H54 (cell line): ENCODE measurements around the gene EME2.

Source experiments
- DNase-seq: peaks from one replicate; pipeline ENCODE4 v3.0.0; 2011; ENCODE audit warnings: low spot score, mixed read lengths; ENCODE audit not compliant: insufficient read length
- FAIRE-seq: peaks from 3 replicates; lab custom pipeline; 2011; peaks lifted over from hg19 to GRCh38; lab: Jason Lieb, UNC
- POLR2A ChIP-seq: IDR thresholded peaks from 2 replicates; pipeline ENCODE4 v1.6.1; 2011; ENCODE audit warnings: low read depth, mild to moderate bottlenecking, low read length

EME2 gene

DNA sequence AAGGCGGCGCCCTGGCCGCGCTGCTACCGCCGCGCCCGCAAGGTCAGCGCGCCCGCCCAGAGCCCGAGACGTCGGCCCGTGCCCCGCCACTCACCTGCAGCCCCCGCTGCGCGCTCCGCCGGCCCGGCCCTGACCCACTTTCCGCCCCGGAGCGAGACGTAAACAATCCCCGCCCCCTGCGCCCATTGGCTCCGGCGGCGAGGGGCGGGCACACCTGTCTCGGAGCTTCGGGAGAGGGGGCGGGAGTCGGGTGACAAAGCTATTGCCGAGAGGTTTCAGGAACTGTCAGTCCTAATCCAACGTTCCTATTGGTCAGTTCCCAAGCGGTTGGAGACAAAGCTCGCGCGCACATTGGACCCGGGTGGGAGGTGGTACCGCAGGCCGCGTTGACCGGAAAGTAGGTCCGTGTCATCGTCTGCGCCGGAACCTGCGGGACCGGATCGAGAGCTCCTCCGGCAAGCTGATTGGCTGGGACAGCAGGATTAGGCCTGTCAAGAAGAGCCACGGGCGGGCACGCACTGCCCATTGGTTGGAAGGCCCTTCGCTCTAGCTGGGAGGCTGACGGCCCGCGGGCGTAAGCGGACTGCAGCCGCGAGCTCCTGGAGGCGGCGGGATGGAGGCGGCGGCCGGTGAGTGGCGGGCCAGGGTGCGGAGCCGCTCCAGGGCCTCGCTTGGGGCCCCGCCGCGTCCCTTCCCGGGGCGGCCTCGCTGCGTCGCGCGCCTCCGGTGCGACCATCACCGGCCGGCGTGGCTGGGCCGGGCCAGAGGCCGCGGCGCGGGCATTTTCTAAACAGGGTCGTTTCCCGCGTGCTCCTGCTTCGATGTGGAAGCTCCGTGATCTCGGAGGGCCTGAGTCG is 10.0 kb downstream of the EME2 start, which contains the start of the genes NUBP2 and SPSB3:
TSS of gene NUBP2 (plus strand) at position 553 of the 857 bp plus-strand sequence. CDS start at position 614, 61 bp downstream.
TSS of gene SPSB3 (minus strand) at position 164 of the 857 bp plus-strand sequence. CDS start 1,088 bp downstream, outside the sequence.
- TF ChIP-seq POLR2A = peak; percentile 78
- DNase-seq = peak; percentile 100
- FAIRE-seq = peak; percentile 97

DNA sequence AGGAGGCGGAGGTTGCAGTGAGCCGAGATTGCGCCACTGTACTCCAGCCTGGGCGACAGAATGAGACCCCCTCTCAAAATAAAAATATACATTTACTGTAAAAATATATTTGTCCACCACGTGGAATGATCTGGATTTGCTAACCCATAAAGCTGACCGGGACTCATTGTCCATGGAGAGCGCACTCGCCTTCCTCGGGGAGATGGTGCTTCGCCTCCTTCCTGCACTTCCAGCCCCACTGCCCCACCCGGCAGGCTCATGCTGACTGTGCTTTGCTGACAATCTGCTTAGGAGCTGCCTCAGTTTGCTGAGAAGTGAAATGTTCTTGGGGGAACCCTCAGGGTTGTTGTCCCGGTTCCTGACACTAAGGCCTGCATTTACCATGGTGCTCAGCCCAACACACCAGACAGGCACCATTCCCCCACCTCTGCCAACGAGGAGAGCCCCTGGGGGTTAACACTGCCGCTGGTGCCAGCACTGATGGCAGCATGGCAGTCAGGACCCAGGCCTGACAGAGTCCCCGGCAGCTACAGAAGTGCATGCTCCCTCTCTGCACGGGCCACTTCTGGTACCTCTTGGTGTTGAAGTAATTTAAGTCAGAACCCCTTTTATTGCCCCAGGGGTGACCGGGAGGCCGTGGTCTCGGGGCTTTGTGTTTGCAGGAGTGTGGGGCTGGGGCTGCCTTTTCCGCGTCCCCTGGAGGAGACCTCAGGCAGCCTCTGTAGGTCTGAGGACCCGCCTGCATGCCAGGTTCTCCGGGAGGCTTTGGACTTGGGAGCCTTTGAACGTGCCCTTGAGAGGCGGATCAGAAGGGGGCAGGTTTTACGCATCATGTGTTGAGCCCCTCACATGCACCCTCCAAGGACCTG is 12.6 kb downstream of the EME2 start:
- FAIRE-seq (no peak), DNase-seq (no peak)
- TF ChIP-seq POLR2A = no peak

DNA sequence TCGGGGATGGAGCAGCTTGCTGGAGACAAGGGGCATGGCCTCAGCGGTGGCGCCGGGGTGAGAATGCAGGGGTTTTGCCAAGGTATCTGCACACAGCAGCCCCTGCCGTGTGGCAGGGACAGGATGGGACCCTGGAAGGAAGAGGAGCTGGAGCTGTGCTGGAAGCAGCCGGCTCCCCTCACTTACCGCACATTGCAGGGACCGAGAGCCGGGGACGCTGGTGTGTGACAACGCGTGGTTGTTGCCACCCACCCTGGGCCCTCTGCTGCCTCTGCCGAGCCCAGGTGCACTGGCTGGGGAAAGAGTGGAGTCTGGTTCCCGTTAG is 13.2 kb downstream of the EME2 start:
- TF ChIP-seq POLR2A = no peak
- FAIRE-seq = no peak
- DNase-seq = no peak

DNA sequence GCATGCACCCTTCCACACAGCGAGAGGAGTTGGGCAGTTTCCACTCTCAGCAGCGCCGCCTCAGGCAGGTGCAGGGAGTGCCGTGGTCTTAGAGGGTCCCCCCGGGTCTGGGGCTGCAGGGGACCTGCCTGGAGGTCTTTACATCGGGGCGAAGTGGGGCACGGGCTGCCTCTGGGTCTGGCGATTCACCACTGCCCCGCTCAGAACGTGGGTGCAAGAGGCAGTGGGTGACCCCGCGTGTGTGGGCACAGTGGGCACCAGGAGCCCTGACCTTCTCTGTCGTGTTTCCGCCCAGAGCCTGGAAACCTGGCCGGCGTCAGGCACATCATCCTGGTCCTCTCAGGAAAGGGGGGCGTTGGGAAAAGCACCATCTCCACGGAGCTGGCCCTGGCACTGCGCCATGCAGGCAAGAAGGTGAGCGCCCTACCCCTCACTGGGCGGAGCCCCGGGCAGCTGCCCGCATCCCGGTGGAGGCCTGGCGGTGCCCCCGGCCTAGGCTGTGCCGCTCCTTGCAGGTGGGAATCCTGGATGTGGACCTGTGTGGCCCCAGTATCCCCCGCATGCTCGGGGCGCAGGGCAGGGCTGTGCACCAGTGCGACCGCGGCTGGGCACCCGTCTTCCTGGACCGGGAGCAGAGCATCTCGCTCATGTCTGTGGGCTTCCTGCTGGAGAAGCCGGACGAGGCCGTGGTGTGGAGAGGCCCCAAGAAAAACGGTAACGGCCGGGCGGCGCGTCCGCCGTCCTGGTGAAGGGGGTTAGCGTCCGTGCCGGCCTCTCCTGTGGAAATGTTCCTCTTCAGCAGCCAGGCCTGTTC is 13.8 kb downstream of the EME2 start:
- no peak for TF ChIP-seq POLR2A
- FAIRE-seq (no peak), DNase-seq (no peak)

DNA sequence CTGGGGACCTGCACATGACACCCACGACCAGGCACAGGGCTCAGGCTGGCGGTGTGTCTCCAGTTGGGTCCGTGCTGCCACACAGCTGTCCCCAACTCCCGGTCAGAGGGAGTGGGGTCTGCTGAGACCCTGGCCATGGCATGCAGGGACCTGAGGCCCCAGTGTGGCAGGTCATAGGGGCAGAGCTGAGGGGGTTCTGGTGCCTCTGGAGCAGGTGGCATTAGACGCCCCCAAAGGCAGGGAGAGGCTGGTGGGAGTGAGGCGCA is 14.4 kb downstream of the EME2 start:
- no peak for DNase-seq
- no peak for FAIRE-seq
- no peak for TF ChIP-seq POLR2A

DNA sequence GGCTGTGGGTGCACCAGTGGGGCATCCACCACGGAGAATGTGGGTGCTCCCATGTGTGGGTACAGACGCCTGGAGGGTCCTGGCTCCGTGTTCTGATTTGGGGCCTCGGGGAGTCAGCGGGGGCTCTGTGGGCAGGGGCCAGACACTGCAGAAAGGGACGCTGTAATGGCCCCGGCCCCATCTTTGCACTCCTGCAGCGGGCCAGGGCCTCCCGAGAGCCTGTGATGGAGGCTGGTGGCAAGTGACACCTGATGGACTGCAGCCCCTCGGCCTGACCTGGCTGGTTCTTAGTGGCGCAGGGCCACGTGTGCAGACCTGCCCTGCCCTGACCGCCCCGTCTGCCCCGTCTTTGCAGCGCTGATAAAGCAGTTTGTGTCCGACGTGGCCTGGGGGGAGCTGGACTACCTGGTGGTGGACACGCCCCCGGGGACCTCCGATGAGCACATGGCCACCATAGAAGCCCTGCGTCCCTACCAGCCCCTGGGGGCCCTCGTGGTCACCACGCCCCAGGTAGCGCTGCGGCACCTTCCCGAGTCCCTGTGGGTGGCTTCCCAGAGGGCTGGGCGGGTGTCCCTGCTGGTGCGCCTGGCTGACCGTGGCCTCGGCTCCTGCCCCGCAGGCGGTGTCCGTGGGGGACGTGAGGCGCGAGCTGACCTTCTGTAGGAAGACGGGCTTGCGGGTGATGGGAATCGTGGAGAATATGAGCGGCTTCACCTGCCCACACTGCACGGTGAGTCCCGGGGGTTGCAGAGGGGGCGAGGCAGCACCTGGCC is 14.9 kb downstream of the EME2 start:
- FAIRE-seq (no peak), DNase-seq (no peak)
- TF ChIP-seq POLR2A = no peak

DNA sequence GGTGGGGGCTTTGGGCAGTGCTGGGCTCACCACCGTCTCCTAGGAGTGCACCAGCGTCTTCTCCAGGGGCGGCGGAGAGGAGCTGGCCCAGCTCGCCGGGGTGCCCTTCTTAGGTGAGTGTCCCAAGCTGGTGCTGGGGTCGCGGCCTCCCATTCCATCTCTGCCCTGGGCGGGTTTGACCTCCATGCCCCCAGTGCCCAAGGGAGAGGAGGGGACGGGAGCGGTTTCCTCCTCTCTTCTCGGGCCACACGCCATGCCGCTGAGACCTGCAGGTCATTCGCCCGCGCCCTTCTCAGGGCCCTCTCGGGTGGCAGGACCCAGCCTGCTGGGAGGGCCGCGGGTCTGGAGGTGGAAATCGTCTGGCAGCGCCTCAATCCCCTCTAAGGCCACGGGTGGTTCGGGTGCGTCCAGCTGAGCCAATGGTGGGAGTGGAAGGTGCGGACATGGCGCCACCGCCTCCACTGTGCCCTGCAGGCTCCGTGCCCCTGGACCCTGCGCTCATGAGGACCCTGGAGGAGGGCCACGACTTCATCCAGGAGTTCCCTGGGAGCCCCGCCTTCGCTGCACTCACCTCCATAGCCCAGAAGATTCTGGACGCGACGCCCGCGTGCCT is 15.6 kb downstream of the EME2 start:
- no peak for TF ChIP-seq POLR2A
- no peak for DNase-seq
- no peak for FAIRE-seq

DNA sequence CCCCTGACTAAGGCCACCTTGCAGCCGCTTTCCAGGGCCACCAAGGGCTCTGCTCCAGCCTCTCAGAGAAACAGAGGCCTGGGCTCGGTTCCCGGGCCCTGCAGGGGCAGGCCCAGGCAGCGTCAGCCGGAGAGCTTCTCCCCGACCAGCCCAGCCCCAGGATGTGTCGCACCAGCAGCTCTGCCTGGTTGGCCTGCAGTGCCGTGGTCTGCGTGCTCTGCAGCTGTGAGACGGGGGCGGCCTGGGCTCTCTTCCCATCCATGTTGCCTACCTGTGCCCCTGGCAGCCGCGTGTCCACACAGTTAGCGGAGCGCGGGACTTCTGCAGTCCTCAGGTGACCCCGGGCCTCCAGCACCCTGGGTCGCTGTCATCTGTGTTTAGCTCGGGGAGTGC is 16.1 kb downstream of the EME2 start:
- DNase-seq (no peak), FAIRE-seq (no peak)
- no peak for TF ChIP-seq POLR2A

DNA sequence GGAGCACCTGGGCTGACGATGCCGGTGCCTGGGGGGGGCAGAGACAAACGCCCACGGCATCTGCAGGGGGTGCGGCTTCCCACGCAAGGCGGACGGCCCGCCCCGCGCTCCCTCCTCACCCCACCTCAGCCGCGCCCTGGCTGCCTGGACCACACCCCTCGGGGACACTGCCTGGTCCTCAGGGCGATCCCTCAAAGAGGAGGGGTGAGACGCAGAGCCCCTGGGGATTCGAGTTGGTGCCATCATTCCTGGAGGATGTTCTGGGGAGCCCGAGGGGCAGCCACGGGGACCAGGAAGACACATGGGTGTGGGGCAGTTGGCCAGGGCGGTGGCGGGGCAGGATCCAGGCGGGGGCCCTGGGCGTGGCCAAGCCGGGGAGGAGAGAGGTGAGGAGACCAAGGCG is 17.0 kb downstream of the EME2 start:
- TF ChIP-seq POLR2A = no peak
- no peak for FAIRE-seq
- no peak for DNase-seq

DNA sequence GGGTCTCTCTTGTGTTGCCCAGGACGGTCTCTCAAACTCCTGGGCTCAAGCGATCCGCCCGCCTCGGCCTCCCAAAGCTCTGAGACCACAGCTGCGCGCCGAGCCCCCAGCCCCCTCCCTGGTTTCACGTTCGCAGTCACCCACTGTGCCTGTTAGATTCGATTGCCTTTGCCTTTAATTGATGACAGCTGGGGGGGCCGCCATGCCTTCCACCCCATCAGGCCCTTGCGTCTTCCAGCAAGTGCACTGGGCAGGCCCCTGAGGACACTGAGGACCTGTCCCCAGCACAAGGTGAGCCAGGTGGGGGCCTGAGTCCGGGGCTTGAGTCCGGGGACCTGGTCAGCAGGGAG is 17.6 kb downstream of the EME2 start:
- no peak for TF ChIP-seq POLR2A
- FAIRE-seq = no peak

DNA sequence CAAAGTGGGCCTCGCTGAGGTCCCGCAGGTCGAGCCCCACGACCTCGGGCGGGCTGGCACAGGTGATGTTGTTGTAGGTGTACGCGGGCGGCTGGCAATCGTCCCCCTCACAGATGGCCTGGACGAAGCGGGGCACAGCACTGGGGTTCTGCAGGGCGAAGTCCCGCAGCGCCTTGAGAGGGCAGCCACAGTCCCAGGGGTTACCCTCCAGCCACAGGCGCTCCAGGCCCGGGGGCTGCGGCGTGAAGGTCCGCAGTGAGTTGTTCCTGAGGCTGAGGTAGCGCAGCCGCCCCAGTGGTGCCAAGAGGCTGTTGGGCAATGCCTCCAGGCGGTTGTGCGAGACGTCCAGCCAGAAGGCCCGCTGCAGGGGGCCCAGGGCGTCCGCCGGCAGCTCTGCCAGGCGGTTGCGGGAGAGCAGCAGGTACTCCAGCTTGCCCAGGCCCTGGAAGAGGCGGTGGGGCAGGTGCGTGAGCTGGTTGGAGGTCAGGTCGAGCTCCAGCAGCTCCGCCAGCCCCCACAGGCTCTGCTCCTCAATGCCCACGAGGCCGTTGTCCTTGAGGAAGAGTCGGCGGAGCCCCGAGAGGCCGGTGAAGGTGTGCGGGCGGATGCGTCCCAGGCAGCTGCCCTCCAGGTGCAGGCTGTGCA is 18.1 kb downstream of the EME2 start:
- no peak for DNase-seq
- no peak for FAIRE-seq
- no peak for TF ChIP-seq POLR2A

More for the DNA sequence above, 17.6 kb downstream of the EME2 start:
- no peak for DNase-seq

DNA sequence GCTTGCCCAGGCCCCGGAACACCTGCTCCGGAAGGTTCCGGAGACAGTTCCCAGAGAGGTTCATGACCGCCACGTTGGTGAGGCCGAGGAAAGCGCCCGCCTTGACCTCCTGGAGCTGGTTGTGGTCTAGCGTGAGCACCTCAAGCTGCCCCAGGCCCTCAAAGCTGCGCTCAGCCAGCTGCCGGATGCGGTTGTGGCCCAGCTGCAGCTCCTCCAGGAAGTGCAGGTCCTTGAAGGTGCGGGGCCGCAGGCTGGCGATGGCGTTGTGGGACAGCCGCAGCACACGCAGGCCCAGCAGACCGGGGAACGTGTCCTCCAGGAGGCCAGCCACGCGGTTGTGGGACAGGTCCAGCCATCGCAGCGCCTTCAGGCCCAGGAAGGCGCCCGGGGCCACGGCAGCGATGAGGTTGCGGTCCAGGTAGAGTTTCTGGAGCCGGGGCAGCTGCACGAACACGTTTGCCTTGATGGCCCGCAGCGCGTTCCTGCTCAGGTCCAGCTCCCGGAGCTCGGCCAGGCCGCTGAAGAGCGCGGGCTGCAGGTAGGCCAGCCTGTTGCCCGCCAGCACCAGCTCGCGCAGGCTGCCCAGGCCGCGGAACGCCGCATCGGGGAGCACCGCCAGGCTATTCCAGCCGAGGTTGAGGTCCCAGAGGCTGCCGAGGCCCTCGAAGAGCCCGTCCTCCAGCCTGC is 18.8 kb downstream of the EME2 start:
- TF ChIP-seq POLR2A = no peak
- no peak for DNase-seq

More for the DNA sequence above, 18.8 kb downstream of the EME2 start:
- FAIRE-seq = no peak
